Measurements from ENCODE around the gene BTBD9. TPM values are rescaled to one million over a fixed set of nuclear protein-coding genes. Genes with fewer than 3 reads are reported as not detected.

Gene BTBD9
- total and polyA plus RNA-seq, 9 of the 15 experiments (the other 6 are each of a cell fraction or from before 2014, with no cell fraction given), result 0.08 to 1.6 (median 0.58) TPM

DNA sequence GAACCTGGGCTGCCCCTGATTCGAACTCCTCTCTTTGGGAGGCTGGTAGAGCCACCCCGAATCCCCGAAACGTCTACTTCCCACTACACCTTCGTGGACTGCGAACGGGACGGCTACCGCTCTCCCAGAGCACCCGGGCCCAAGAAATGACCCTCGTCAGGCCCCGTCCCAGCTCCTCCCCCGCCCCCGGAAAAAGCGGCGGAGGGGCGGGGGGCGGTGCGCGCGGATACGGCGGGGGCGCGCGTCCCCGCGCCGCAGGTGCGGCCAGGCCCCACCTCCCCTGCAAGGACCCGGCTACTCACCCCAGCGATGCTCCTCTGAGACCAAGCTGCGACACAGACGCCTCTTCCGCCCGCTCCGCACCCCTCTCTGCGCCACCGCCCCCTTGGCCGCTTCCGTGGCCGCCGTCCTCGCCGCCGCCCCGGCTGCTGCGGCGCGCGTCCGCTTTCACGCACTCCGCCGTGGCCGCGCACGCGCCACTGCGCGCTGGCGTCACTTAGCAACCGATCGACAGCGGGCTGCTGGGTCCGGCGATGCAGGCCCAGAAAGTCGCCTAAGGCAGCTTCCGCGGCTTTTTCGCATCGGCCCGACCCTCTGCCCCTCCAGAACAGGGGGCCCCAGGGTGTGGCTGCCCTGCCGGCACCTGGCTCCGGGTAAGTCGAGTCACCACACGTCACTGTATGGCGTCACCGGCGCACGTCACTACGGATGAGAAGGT lies at the start of gene BTBD9 (continued):
- TF ChIP-seq, protein P1, sequence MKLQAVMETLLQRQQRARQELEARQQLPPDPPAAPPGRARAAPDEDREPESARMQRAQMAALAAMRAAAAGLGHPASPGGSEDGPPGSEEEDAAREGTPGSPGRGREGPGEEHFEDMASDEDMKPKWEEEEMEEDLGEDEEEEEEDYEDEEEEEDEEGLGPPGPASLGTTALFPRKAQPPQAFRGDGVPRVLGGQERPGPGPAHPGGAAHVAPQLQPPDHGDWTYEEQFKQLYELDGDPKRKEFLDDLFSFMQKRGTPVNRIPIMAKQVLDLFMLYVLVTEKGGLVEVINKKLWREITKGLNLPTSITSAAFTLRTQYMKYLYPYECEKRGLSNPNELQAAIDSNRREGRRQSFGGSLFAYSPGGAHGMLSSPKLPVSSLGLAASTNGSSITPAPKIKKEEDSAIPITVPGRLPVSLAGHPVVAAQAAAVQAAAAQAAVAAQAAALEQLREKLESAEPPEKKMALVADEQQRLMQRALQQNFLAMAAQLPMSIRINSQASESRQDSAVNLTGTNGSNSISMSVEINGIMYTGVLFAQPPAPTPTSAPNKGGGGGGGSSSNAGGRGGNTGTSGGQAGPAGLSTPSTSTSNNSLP (IDR thresholded peaks at IDR 0.05; ENCODE audit: borderline replicate concordance, low read depth, low read length), result no peak
- TF ChIP-seq HDAC6 (IDR thresholded peaks at IDR 0.05; ENCODE audit: low read depth, low read length) (no peak), ZNF324 (CRISPR knock-in tag; IDR thresholded peaks at IDR 0.05) (no peak), EGR1 (conservative IDR thresholded peaks at IDR 0.05) (peak; percentile 65), KDM2B (CRISPR knock-in tag; IDR thresholded peaks at IDR 0.05) (no peak), TCF7 (IDR thresholded peaks at IDR 0.05; ENCODE audit: borderline replicate concordance) (no peak), KAT8 (IDR thresholded peaks at IDR 0.05; ENCODE audit: low read depth) (no peak), POU5F1 (IDR thresholded peaks at IDR 0.05; ENCODE audit: borderline replicate concordance, low read depth, low read length, partially characterized antibody) (no peak), KLF1 (tag; IDR thresholded peaks at IDR 0.05) (peak; percentile 79; the same call in 1 of the 2 replicates), ZNF175 (CRISPR knock-in tag; IDR thresholded peaks at IDR 0.05; ENCODE audit: low read depth) (peak; percentile 82; the same call in 1 of the 2 replicates)
- TF ChIP-seq, protein P2, sequence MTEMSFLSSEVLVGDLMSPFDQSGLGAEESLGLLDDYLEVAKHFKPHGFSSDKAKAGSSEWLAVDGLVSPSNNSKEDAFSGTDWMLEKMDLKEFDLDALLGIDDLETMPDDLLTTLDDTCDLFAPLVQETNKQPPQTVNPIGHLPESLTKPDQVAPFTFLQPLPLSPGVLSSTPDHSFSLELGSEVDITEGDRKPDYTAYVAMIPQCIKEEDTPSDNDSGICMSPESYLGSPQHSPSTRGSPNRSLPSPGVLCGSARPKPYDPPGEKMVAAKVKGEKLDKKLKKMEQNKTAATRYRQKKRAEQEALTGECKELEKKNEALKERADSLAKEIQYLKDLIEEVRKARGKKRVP (CRISPR knock-in tag; IDR thresholded peaks at IDR 0.05), result no peak
- TF ChIP-seq, protein P3, sequence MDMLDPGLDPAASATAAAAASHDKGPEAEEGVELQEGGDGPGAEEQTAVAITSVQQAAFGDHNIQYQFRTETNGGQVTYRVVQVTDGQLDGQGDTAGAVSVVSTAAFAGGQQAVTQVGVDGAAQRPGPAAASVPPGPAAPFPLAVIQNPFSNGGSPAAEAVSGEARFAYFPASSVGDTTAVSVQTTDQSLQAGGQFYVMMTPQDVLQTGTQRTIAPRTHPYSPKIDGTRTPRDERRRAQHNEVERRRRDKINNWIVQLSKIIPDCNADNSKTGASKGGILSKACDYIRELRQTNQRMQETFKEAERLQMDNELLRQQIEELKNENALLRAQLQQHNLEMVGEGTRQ (CRISPR knock-in tag; IDR thresholded peaks at IDR 0.05), result no peak
- TF ChIP-seq, protein P4, sequence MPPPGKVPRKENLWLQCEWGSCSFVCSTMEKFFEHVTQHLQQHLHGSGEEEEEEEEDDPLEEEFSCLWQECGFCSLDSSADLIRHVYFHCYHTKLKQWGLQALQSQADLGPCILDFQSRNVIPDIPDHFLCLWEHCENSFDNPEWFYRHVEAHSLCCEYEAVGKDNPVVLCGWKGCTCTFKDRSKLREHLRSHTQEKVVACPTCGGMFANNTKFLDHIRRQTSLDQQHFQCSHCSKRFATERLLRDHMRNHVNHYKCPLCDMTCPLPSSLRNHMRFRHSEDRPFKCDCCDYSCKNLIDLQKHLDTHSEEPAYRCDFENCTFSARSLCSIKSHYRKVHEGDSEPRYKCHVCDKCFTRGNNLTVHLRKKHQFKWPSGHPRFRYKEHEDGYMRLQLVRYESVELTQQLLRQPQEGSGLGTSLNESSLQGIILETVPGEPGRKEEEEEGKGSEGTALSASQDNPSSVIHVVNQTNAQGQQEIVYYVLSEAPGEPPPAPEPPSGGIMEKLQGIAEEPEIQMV (tag; conservative IDR thresholded peaks at IDR 0.05; ENCODE audit: low read depth), result no peak
- TF ChIP-seq, protein P5, sequence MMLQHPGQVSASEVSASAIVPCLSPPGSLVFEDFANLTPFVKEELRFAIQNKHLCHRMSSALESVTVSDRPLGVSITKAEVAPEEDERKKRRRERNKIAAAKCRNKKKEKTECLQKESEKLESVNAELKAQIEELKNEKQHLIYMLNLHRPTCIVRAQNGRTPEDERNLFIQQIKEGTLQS (IDR thresholded peaks at IDR 0.05), result peak; percentile 79
- TF ChIP-seq, protein P5 (CRISPR knock-in tag; conservative IDR thresholded peaks at IDR 0.05), result 0 out of 2 replicates have a peak, but pooled peaks have one; percentile 23
- TF ChIP-seq, protein P6, sequence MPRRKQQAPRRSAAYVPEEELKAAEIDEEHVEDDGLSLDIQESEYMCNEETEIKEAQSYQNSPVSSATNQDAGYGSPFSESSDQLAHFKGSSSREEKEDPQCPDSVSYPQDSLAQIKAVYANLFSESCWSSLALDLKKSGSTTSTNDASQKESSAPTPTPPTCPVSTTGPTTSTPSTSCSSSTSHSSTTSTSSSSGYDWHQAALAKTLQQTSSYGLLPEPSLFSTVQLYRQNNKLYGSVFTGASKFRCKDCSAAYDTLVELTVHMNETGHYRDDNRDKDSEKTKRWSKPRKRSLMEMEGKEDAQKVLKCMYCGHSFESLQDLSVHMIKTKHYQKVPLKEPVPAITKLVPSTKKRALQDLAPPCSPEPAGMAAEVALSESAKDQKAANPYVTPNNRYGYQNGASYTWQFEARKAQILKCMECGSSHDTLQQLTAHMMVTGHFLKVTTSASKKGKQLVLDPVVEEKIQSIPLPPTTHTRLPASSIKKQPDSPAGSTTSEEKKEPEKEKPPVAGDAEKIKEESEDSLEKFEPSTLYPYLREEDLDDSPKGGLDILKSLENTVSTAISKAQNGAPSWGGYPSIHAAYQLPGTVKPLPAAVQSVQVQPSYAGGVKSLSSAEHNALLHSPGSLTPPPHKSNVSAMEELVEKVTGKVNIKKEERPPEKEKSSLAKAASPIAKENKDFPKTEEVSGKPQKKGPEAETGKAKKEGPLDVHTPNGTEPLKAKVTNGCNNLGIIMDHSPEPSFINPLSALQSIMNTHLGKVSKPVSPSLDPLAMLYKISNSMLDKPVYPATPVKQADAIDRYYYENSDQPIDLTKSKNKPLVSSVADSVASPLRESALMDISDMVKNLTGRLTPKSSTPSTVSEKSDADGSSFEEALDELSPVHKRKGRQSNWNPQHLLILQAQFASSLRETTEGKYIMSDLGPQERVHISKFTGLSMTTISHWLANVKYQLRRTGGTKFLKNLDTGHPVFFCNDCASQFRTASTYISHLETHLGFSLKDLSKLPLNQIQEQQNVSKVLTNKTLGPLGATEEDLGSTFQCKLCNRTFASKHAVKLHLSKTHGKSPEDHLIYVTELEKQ (CRISPR knock-in tag; IDR thresholded peaks at IDR 0.05), result no peak
